Rectal smooth muscle tissue (tissue), 1 donor: ENCODE data around the gene CEMP1.
A peak's percentile ranks its signal among the peaks of the same experiment; 100 is the strongest.

ENCODE experiments used
- H3K27ac ChIP-seq: one replicate; pipeline ENCODE4 v1.7.0; 2013; ENCODE audit warnings: low read depth, low read length, inconsistent platforms
- H3K27me3 ChIP-seq: one replicate; pipeline ENCODE4 v1.7.0; 2013; ENCODE audit warnings: low read length; ENCODE audit not compliant: control insufficient read depth, insufficient read depth
- H3K36me3 ChIP-seq: one replicate; pipeline ENCODE4 v1.7.0; 2013; ENCODE audit warnings: low read length; ENCODE audit not compliant: control insufficient read depth, insufficient read depth
- H3K4me1 ChIP-seq: one replicate; pipeline ENCODE4 v1.7.0; 2013; ENCODE audit warnings: low read length; ENCODE audit not compliant: control insufficient read depth, insufficient read depth
- H3K4me3 ChIP-seq: one replicate; pipeline ENCODE4 v1.7.0; 2013; ENCODE audit warnings: low read length
- H3K9ac ChIP-seq: one replicate; pipeline ENCODE4 v1.7.0; 2013; ENCODE audit warnings: low read length

The CEMP1 gene

GRCh38 chr16:2532494-2533141, 1.4 kb upstream of the CEMP1 start:
- H3K27me3 ChIP-seq: no peaks in the 10 kb centered on the region

DNA sequence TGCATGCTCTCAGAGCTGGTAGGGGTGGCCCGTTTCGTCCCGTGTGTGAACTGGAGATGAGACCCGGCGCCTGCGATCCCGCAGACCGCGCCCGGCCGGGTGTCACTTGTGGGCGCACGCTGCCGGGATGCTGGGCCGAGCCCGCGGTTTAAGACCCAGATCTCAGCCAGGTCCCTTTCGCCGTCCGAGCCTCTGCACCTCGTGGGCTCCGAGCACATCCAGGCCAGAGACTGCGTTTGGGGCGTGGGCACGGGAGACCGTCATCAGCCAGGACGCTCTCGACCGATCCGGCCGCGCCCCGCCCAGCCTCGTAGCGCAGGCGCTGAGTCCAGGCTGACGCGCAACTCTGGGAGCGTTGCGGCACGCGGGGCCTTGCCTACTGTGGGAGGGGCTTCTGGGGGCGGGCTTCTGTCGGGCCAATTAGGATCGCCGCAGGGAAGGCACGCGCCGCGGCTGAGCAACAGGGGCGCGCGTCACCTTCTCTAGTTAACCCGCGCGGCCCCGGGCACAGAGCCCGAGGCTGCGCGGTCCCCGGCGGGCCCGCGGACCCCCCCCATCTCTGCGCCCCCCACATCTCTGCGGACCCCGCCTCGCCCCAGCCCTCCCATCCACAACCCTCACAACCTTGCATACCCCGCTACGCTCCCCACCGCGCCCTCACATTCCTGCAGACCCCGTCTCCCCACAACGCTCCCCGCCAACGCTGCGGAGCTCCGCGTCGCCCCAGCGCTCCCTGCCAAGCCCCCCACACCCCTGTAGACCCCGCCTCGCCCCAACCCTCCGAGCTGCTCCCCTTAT, 687 bp upstream of the CEMP1 start:
- Histone ChIP-seq H3K36me3 (peaks cover 7% of the 10 kb centered on the region), H3K27ac (peak overlapping the region; percentile 88), H3K27me3 (no peaks in the 10 kb centered on the region), H3K4me3 (peak overlapping the region; percentile 87), H3K9ac (peak overlapping the region; percentile 86), H3K4me1 (peaks cover 6% of the 10 kb centered on the region)

More at GRCh38 chr16:2532494-2533141, 1.4 kb upstream of the CEMP1 start:
- Histone ChIP-seq H3K36me3 (peaks cover 7% of the 10 kb centered on the region), H3K9ac (peak overlapping the region; percentile 86), H3K4me3 (peak overlapping the region; percentile 87), H3K27ac (peak overlapping the region; percentile 86), H3K4me1 (peaks cover 6% of the 10 kb centered on the region)

DNA sequence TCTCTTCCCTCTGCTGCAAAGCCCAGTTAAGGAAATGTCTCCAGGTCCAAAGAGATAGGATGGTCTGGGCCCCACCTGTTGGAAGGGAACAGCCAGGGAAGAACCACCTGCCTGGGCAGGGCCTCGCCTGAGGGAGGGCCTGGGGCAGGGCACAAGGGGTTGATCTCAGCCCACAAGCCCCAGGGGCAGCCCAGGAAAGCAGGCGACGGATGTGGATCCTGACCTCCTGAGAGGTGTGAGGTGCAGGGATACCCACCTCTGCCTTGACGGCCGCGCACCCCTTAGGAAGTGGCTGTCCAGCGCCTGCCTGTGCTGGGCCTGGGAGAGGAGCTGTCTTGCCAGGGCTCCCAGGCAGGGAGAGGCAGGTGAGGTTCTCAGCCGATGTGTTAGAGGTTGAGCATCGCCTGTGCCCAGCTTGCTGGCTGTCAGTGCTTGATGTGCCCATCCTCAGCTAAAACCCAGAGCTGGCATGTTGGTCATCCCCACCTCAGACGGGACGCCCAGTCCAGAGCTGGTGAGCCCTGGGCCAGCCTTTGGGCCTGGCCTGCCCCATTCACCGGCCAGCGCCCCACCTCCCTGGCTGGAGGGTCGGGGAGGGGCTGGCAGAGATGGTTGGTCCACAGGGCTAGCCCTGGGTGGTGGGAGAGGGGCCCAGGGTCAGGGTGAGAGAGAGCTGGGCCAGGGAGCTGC, 434 bp downstream of the CEMP1 start:
- Histone ChIP-seq H3K4me3 (peak overlapping the region; percentile 69), H3K27me3 (no peaks in the 10 kb centered on the region), H3K36me3 (peaks cover 12% of the 10 kb centered on the region), H3K4me1 (peaks cover 6% of the 10 kb centered on the region), H3K9ac (peak overlapping the region; percentile 74), H3K27ac (peak overlapping the region; percentile 88)

GRCh38 chr16:2529961-2530628, 1.1 kb downstream of the CEMP1 start:
- Histone ChIP-seq H3K27me3 (no peaks in the 10 kb centered on the region), H3K4me1 (peaks cover 6% of the 10 kb centered on the region), H3K4me3 (no peak overlapping the region), H3K36me3 (peaks cover 12% of the 10 kb centered on the region), H3K9ac (no peak overlapping the region), H3K27ac (no peak overlapping the region)

DNA sequence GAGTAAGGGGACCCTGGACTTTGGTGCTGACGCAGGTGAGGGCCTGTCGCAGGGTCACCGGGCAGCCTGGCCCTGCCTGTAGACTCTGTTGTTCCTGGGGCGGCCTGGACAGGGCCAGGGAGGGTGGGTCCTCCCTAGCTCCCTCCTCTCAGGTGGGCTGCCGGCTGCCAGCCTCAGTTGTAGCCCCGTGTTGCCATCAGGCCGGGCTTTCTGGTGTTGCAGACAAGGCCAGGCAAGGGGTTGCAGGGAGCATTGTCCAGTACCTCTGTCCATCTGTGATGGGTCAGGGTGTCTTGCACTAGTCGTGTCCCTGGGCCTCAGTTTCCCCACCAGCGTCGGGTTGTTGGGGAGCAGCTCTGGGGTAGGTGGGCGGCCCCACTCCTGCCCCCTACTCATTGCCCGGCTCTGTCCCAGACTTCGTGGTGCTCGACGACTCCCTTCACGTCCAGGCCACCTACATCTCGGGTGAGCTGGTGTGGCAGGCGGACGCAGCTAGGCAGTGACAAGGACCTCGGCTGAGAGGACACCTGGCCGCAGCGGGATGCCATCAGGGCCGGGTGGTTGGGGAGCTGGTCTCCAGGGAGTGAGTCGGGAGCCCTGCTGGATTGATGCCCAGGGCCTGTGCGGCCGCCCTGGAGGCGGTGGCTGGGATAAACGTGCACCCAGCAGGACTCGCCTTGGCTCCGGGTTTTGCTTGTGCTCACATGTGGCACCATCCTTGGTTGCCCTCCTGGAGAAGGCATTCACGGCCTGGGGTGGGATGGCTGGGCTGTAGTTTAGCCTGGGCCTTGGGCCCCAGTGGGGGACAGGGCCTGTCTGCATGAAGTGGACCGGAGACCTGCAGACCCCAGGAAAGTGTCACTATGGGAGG, 1.9 kb downstream of the CEMP1 start:
- Histone ChIP-seq H3K9ac (no peak overlapping the region), H3K27ac (no peak overlapping the region), H3K4me3 (no peak overlapping the region), H3K36me3 (peaks cover 15% of the 10 kb centered on the region), H3K4me1 (peaks cover 6% of the 10 kb centered on the region), H3K27me3 (no peaks in the 10 kb centered on the region)

DNA sequence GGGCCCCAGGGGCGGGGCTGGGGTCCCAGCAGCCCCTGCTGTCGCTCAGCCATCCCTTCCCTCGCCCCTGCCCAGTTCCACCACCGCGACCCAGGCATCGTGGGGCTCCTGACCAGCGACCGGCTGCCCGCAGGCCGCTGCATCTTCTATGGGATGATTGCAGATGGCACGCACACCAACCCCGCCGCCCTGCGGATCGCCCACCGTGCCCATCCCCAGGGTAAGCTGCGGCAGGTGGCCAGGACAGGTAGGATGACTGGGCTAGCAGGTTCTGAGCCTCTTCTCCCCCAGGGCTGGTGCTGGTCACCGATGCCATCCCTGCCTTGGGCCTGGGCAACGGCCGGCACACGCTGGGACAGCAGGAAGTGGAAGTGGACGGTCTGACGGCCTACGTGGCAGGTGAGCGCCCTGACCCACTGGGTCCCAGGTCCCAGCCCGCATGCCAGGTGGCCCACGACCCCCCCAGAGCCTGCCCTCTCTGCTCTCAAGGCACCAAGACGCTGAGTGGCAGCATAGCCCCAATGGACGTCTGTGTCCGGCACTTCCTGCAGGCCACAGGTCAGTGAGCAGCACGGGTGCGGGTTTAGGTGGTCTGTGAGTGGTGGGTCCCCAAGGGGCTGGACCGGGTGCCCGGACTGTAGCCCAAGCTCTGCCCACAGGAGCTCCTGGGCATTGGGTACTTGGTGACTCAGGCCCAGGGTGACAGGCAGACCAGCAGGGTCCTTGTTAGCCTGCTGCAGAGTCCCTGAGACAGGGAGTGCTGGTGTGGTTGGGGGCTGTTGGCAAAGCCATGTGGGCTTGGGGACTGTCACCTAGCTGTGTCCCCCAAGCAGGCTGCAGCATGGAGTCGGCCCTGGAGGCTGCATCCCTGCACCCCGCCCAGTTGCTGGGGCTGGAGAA, 2.8 kb downstream of the CEMP1 start:
- Histone ChIP-seq H3K4me1 (peaks cover 6% of the 10 kb centered on the region), H3K36me3 (peaks cover 15% of the 10 kb centered on the region), H3K27ac (no peak overlapping the region), H3K4me3 (no peak overlapping the region), H3K27me3 (no peaks in the 10 kb centered on the region), H3K9ac (no peak overlapping the region)

DNA sequence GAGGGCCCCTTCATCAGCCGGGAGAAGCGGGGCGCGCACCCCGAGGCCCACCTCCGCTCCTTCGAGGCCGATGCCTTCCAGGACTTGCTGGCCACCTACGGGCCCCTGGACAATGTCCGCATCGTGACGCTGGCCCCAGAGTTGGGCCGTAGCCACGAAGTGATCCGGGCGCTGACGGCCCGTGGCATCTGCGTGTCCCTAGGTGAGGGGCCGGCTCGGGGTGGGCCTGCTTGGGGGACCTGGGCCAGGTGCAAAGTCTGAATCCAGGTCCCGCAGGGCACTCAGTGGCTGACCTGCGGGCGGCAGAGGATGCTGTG, 3.5 kb downstream of the CEMP1 start:
- no peaks in the 10 kb centered on the region for H3K27me3 ChIP-seq
- H3K27ac ChIP-seq: no peak overlapping the region
- H3K4me1 ChIP-seq: peaks cover 5% of the 10 kb centered on the region
- H3K36me3 ChIP-seq: peaks cover 15% of the 10 kb centered on the region
- no peak overlapping the region for H3K9ac ChIP-seq
- H3K4me3 ChIP-seq: no peak overlapping the region

GRCh38 chr16:2527071-2527783, 4.0 kb downstream of the CEMP1 start:
- H3K27me3 ChIP-seq: no peaks in the 10 kb centered on the region
- no peak overlapping the region for H3K27ac ChIP-seq
- H3K4me3 ChIP-seq: no peak overlapping the region
- peaks cover 15% of the 10 kb centered on the region for H3K36me3 ChIP-seq
- peaks cover 3% of the 10 kb centered on the region for H3K4me1 ChIP-seq
- H3K9ac ChIP-seq: no peak overlapping the region

- H3K27me3 ChIP-seq: no peaks in the 10 kb centered on the region
- H3K9ac ChIP-seq: no peak overlapping the region
- H3K4me3 ChIP-seq: no peak overlapping the region
- no peak overlapping the region for H3K27ac ChIP-seq
- H3K4me1 ChIP-seq: peaks cover 2% of the 10 kb centered on the region
- H3K36me3 ChIP-seq: peaks cover 18% of the 10 kb centered on the region
Measured at GRCh38 chr16:2526135-2526534, 5.1 kb downstream of the CEMP1 start.

GRCh38 chr16:2524339-2524938, 6.8 kb downstream of the CEMP1 start:
- peaks cover 18% of the 10 kb centered on the region for H3K36me3 ChIP-seq
- H3K4me3 ChIP-seq: no peak overlapping the region
- no peak overlapping the region for H3K9ac ChIP-seq
- peaks cover 3% of the 10 kb centered on the region for H3K4me1 ChIP-seq
- H3K27ac ChIP-seq: no peak overlapping the region
- no peaks in the 10 kb centered on the region for H3K27me3 ChIP-seq
